Measurements from ENCODE around the gene PSMA6.
"Not testable (repeated sequence)": the region's sequence is repeated elsewhere in the genome, so short reads cannot be mapped to it uniquely, and the experiment has no call there.

PSMA6 gene

GRCh38 chr14:35284506-35284905 lies 7.7 kb upstream of the PSMA6 start:
- in situ Hi-C loops (cut with MboI; ENCODE audit: low sequenced_read_pairs), result no loop called here

- in situ Hi-C loops (cut with MboI; ENCODE audit: low sequenced_read_pairs), result no loop called here
These were observed 6.8 kb upstream of the PSMA6 start for GRCh38 chr14:35285168-35286002.

DNA sequence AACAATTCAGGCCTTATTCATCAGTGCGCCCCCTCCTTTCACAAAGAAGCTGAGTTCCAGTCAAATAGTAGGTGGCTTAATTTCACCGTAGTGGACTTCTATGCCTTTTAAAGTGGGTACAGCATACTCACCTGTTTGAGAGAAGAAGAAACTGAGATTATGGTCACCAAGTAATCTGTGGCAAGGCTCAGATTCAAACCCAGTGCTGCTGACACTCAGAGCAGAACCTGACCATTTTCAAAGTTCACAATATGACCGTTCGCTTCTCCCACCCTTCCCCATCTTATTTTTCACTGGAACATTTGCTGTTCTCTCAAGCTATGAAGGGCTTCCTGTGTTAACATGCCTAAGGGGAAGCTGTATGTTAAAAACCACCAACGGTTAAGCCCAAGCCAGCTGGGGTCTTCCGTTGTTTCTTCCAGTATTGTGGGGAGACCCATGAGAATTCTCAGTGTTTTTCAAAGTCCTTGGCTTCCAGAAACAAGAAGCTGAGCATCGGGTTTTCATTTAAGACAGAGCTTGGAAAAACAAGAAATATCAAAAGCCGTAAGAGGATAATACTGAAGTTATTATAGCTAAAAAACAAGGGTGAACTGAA lies 6.1 kb upstream of the PSMA6 start:
- in situ Hi-C loops (cut with MboI; ENCODE audit: low sequenced_read_pairs), result no loop called here

- in situ Hi-C loops (cut with MboI; ENCODE audit: low sequenced_read_pairs), result no loop called here
These were observed 5.5 kb upstream of the PSMA6 start for GRCh38 chr14:35286707-35287106.

DNA sequence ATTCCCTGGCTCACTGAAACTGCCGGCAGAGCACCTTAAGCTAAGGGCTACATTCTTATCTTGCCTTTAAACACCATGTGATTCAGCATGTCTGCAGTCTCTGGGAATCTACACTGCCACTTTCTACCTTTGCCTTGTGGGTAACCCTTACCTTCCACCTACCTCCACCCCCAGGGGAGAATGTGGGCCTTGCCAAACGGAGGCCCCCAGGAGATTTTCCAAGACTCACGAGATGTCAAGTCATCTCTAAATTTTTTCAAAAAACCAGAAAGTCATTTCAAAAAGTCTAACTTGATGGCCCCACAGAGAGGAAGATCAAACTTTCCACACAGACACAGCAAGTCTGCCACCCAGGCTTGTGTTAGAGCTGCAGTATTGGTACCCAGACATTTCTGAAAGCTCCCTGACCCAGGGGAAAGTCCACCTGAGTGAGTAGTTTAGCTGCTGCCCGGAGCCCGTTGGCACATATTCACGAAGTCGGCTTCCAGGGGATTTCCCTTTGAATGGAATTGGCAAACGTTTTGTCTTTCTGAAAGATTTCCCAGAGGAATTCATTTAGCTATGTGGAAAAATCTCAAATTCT lies 4.7 kb upstream of the PSMA6 start:
- in situ Hi-C loops (cut with MboI; ENCODE audit: low sequenced_read_pairs), result no loop called here

GRCh38 chr14:35289623-35290022 lies 2.6 kb upstream of the PSMA6 start:
- in situ Hi-C loops (cut with MboI; ENCODE audit: low sequenced_read_pairs), result no loop called here

- in situ Hi-C loops (cut with MboI; ENCODE audit: low sequenced_read_pairs), result no loop called here
These were observed 784 bp downstream of the PSMA6 start for GRCh38 chr14:35292770-35293561.

DNA sequence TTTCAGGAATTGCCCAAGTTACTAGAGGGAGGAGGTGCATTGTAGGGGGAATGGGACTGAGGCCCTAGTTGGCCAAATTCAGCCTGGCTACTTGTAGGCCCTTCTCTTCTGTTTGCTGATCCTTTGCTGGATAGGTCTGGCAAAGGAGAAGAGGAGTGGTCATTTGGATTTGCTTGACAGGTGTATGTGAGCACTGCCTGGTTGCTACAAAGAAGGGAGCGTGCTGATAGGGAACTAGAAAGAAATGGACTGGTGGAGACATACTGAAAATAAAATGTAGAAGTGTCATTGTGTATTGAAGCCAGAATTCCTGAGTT lies 3.6 kb downstream of the PSMA6 start:
- in situ Hi-C loops (cut with MboI; ENCODE audit: low sequenced_read_pairs), result no loop called here

DNA sequence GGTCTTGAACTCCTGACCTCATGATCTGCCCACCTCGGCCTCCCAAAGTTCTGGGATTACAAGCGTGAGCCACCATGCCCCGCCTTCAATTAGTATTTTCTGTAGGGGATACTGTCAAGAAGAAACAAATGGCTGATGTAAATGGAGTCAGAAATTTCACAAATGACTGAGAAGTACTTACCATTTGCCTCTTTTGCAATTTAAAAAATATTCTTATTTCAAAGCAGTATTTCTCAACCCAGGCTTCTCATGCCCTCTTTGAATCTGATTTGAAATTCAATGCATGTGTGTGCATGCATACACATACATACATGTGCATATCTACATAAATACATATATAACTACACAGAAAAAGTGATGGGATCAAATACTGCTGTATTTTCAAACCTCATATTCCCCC lies 4.4 kb downstream of the PSMA6 start:
- in situ Hi-C loops (cut with MboI; ENCODE audit: low sequenced_read_pairs), result no loop called here

GRCh38 chr14:35297706-35298105 lies 5.5 kb downstream of the PSMA6 start:
- in situ Hi-C loops (cut with MboI; ENCODE audit: low sequenced_read_pairs), result no loop called here

DNA sequence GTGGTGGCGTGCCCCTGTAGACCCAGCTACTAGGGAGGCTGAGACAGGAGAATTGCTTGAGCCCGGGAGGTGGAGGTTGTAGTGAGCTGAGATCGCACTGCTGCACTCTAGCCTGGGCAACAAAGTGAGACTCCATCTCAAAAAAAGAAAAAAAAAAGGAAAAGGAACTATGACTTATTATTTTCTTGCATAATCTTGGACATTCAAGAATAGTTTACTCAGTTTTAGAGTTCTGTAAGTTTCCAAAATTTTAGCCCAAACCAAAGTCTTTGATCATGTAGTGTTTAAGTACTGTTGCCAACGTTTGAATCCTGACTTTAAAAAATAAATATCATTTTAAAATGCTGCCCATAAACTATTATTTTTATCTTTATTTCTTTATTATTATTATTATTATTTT lies 6.2 kb downstream of the PSMA6 start:
- in situ Hi-C loops (cut with MboI; ENCODE audit: low sequenced_read_pairs), result no loop called here

GRCh38 chr14:35299708-35300107 lies 7.5 kb downstream of the PSMA6 start:
- in situ Hi-C loops (cut with MboI; ENCODE audit: low sequenced_read_pairs), result no loop called here

- in situ Hi-C loops (cut with MboI; ENCODE audit: low sequenced_read_pairs), result no loop called here
These were observed 8.0 kb downstream of the PSMA6 start for GRCh38 chr14:35300228-35300627.

DNA sequence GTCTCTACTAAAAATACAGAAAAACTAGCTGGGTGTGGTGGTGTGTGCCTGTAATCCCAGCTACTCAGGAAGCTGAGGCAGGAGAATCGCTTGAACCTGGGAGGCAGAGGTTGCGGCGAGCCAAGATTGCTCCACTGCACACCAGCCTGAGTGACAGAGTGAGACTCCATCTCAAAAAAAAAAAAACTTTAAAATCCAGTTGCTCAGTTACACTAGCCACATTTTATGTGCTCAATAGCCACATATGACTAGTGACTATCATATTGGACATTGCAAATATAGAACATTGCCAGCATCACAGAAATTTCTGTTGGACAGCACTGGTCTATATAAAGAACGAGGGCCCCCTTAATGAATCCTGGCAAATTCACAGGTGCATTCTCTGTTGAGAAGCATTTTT lies 9.2 kb downstream of the PSMA6 start:
- in situ Hi-C loops (cut with MboI; ENCODE audit: low sequenced_read_pairs), result not testable (repeated sequence)

DNA sequence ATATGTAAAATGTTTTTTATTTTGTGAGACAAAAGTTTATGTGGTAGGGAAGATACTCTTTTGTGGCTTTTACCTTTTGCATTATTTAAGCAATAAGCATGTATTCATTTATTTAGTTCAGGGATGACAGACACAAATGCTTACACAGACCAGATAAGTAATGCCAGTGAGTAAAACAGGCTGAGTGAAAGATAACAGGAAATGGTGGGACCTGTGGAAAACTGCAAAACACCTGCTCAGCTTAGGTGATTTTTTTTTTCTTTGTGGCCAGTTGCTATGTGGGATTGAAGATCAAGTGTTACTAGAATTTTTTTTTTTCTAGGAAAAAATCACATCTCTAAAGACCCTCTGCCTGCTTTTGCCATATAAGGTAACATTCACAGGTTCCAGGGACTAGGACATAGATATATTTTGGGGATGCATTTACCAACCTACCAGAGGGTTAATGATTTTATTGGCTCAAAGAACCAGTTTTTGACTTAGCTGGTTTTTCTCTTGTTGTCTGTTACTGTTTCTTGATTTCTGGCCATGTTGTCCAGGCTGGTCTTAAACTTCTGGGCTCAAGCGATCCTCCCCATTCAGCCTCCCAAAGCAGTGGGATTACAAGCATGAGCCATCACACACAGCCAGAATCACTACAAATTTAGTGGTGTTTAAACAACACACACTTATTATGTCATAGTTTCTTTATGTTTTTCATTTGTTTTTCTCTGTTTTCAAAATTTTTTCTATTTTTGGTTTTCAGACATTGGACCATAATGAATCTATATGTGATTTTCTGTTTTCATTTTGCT lies 9.8 kb downstream of the PSMA6 start:
- in situ Hi-C loops (cut with MboI; ENCODE audit: low sequenced_read_pairs), result no loop called here

DNA sequence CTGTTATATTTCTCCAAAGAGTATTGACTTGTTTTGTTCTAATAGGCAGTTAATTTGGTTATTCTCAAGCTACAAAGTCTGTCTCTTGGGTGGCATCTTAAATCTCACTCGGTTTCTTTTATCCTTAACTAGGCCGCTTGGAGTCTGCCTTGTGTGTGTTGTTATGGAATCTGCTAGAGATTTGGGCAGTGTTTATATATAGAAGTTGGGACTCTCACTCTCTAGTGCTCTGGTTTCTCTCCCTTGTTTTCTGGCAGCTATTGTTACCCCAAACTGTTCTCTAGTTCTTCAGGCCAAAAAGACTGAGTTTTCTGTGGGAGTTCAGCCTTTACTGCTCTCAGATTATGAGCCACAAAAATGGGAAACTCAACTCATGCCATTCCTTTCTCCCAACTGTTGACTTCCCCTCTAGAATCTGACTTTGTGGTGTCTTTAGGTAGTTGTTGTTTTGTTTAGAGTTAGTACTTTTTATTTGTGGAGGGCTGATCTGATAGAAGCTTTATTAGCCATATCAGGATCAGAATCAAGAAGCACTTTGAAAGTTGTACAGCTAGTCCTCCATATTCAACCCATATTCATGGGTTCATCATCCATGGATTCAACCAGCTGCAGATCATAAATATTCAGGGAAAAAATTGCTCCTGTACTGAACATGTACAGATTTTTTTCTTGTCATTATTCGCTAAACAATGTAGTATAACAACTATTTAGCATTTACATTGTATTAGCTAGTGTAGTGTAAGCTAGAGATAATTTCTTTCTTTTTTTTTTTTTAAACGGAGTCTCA lies 11.2 kb downstream of the PSMA6 start:
- in situ Hi-C loops (cut with MboI; ENCODE audit: low sequenced_read_pairs), result no loop called here

- in situ Hi-C loops (cut with MboI; ENCODE audit: low sequenced_read_pairs), result no loop called here
These were observed 12.8 kb downstream of the PSMA6 start for GRCh38 chr14:35304812-35305462.

DNA sequence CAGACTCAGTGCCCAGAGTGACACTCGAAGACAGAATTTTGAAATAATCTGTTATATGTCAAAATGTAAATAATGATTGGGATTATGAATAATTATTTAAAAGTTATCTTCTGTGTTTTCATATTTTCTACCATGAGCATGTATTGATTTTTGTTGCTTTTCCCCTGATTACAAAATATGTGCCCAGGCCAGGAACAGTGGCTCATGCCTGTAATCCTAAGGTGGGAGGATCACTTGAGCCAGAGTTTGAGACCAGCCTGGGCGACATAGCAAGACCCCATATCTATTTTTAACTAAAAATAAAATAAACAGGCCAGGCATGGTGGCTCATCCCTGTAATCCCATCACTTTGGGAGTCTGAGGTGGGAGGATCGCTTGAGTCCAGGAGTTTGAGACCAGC lies 13.5 kb downstream of the PSMA6 start:
- in situ Hi-C loops (cut with MboI; ENCODE audit: low sequenced_read_pairs), result no loop called here

DNA sequence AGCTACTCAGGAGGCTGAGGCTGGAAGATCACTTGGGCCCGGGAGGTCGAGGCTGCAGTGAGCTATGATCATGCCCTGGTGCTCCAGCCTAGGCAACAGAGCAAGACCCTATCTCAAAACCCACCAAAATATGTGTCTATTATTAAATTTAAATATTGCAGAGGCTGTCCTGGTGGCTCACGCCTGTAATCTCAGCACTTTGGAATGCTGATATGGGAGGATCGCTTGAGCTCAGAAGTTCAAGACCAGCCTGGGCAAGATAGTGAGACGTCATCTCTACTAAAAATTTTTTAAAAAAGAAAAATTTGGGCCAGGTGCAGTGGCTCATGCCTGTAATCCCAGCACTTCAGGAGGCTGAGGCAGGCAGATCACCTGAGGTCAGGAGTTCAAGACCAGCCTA lies 13.9 kb downstream of the PSMA6 start:
- in situ Hi-C loops (cut with MboI; ENCODE audit: low sequenced_read_pairs), result no loop called here

- in situ Hi-C loops (cut with MboI; ENCODE audit: low sequenced_read_pairs), result no loop called here
These were observed 25.6 kb downstream of the PSMA6 start for GRCh38 chr14:35317820-35318219.

All from hTERT RPE-1 (cell line).